CD8-positive, alpha-beta memory T cell (primary cell): ENCODE results near the gene TRPV4. TPM values are rescaled to one million over a fixed set of nuclear protein-coding genes. Genes with fewer than 3 reads are reported as not detected.

ENCODE experiments used
- CTCF ChIA-PET: fragments of 350-600 bp; sonication (Branson Sonifier 250); formaldehyde crosslinking; loops from one replicate; lab custom pipeline; 2021; ENCODE audit warnings: antibody characterized with exemption; lab: Charles Lee
- POLR2A ChIA-PET: fragments of 350-600 bp; sonication (Branson Sonifier 250); formaldehyde crosslinking; loops from one replicate; lab custom pipeline; 2021; ENCODE audit warnings: antibody characterized with exemption; lab: Charles Lee
- DNase-seq, 5 donors: peaks; one replicate each; pipeline versions ENCODE4 v3.0.0 to v3.0.0-alpha.2; 2020 to 2022; ENCODE audit warnings: mixed read lengths in 1 of 5
- H3K27ac ChIP-seq: one replicate; pipeline ENCODE4 v1.7.0; 2013; ENCODE audit warnings: low read depth, mild to moderate bottlenecking, low read length, moderate library complexity
- H3K27me3 ChIP-seq: 2 replicates; pipeline ENCODE4 v1.7.0; 2013; ENCODE audit warnings: low read length, mild to moderate bottlenecking; ENCODE audit not compliant: insufficient read depth, poor library complexity, severe bottlenecking
- H3K36me3 ChIP-seq: 2 replicates; pipeline ENCODE4 v1.7.0; 2013; ENCODE audit warnings: mild to moderate bottlenecking, low read length, moderate library complexity; ENCODE audit not compliant: insufficient read depth
- H3K4me1 ChIP-seq: 2 replicates; pipeline ENCODE4 v1.7.0; 2013; ENCODE audit warnings: mild to moderate bottlenecking, low read length, moderate library complexity; ENCODE audit not compliant: insufficient read depth
- H3K4me3 ChIP-seq: 2 replicates; pipeline ENCODE4 v1.7.0; 2013; ENCODE audit warnings: mild to moderate bottlenecking, low read length
- H3K9me3 ChIP-seq: 2 replicates; pipeline ENCODE4 v1.7.0; 2013; ENCODE audit warnings: mild to moderate bottlenecking, low read length
- H3K27ac Mint-ChIP-seq, 8 donors: one replicate each; pipeline ENCODE4 v1.8.0; 2020 to 2021; ENCODE audit warnings: mixed read lengths in 8 of 8, mild to moderate bottlenecking in 6 of 8, inconsistent platforms in 3 of 8, moderate library complexity in 3 of 8
- H3K27me3 Mint-ChIP-seq, 2 donors: one replicate each; pipeline ENCODE4 v1.8.0; 2020 to 2021; ENCODE audit warnings: mixed read lengths in 2 of 2, mild to moderate bottlenecking in 1 of 2, moderate library complexity in 1 of 2
- H3K36me3 Mint-ChIP-seq, 3 donors: one replicate each; pipeline ENCODE4 v1.8.0; 2020 to 2021; ENCODE audit warnings: mixed read lengths in 3 of 3, inconsistent platforms in 1 of 3, mild to moderate bottlenecking in 1 of 3
- H3K4me1 Mint-ChIP-seq, 3 donors: one replicate each; pipeline ENCODE4 v1.8.0; 2020 to 2021; ENCODE audit warnings: mixed read lengths in 3 of 3, inconsistent platforms in 1 of 3, mild to moderate bottlenecking in 1 of 3
- H3K4me3 Mint-ChIP-seq, 7 donors: one replicate each; pipeline ENCODE4 v1.8.0; 2020 to 2021; ENCODE audit warnings: mixed read lengths in 7 of 7, mild to moderate bottlenecking in 6 of 7, moderate library complexity in 4 of 7, inconsistent platforms in 2 of 7
- H3K9me3 Mint-ChIP-seq, 5 donors: one replicate each; pipeline ENCODE4 v1.8.0; 2020 to 2022; ENCODE audit warnings: mixed read lengths in 5 of 5, mild to moderate bottlenecking in 3 of 5, moderate library complexity in 2 of 5, inconsistent platforms in 1 of 5
- polyA plus RNA-seq: library from polyadenylated mRNA; unstranded; fragments of 300-500 nt; fragmentation: Illumina TruSeq; gene quantifications from one replicate; pipeline ENCODE4 v1.2.3, GENCODE V29; 2021
- total RNA-seq, 2 experiments: library from RNA; stranded (reverse); gene quantifications; one replicate each; pipeline ENCODE4 v1.2.3, GENCODE V29; 2021

Gene TRPV4
- total and polyA plus RNA-seq, 3 experiments from 2014 or later, result not detected

DNA sequence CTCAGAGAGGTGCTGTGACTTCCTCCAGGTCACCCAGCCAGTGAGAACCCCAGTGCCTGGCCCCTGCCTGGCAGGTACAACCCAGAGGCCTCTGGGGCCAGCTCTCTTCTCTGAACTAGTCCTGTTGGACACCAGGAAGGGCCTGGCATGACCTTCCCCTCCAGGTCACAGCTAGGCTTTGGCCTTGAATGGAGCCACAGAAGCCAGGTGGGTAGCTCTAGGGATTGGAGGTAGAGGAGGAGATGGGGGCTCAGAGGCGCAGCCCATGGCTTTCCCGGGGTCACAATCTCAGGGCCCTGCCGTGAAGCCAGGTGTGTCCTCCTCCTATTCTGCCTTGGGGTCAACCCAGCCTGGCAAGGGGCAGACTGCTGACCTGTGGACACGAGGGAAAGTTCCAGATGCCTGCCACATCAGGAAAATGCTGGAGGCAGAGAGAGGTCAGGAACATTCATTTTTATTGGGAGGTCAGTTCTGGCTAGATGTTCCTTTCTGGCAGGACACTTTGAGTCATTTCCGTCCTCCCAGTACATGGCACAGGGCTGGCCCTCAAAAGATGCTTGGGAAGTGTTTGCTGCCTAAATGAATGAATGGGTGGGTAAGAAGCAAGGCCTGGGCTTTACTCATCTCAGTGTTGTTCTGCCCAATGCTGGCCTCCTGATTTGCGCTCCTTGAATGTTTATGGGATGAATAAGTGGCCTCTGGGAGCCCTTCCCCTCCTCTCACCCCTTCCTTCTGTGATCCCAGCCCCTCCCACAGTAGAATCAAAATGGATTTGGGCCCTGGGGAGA, 94.1 kb downstream of the TRPV4 start:
- Mint-ChIP-seq H3K4me1 (no peaks in the 10 kb centered on the region), H3K27me3 (peaks cover 20 to 21% of the 10 kb centered on the region in 2 donors), H3K36me3 (peaks cover 0 to 2% (median 0%) of the 10 kb centered on the region in 3 donors), H3K27ac (peak overlapping the region in 1 of 8 donors; percentile 47), H3K9me3 (no peaks in the 10 kb centered on the region), H3K4me3 (no peak overlapping the region)
- Histone ChIP-seq H3K4me3 (no peak overlapping the region), H3K27me3 (peaks cover 5% of the 10 kb centered on the region), H3K9me3 (no peaks in the 10 kb centered on the region), H3K36me3 (no peaks in the 10 kb centered on the region), H3K27ac (no peak overlapping the region), H3K4me1 (no peaks in the 10 kb centered on the region)
- POLR2A ChIA-PET, result no interaction called here
- CTCF ChIA-PET, result interaction anchor here (1.1 to 1.4 kb wide), 4 partner anchors 10 to 141 kb away, joined by 3 to 10 read pairs (median 4); no protein-coding TSS in a partner anchor
- DNase-seq, result peak in 1 of 5 donors; percentile 21

DNA sequence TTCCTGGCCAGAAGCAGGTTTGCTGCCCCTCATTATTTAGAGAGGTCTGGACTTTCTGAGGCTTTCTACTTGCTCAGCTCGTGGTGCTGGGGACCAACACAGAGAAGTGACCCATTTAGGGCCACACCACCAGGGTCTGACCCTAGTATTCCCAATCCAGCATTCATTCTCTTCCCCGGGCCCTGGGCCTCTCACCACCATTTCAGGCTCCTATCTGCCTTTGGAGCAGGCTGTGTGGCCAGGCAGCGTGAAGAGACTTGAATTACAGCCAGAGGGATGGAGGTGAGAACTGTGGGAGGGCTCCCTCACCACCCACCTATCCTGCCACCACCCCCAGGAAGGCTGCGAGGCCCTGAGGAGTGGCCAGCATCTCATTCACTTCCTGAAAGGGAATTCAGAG, 95.0 kb downstream of the TRPV4 start:
- ChIA-PET POLR2A (no interaction called here), CTCF (no interaction called here)
- Mint-ChIP-seq H3K27ac (no peak overlapping the region), H3K4me3 (no peak overlapping the region), H3K9me3 (no peaks in the 10 kb centered on the region), H3K27me3 (peaks cover 26 to 27% of the 10 kb centered on the region in 2 donors), H3K4me1 (no peaks in the 10 kb centered on the region), H3K36me3 (peaks cover 0 to 2% (median 0%) of the 10 kb centered on the region in 3 donors)
- Histone ChIP-seq H3K36me3 (no peaks in the 10 kb centered on the region), H3K27me3 (peaks cover 5% of the 10 kb centered on the region), H3K4me1 (no peaks in the 10 kb centered on the region), H3K4me3 (no peak overlapping the region), H3K9me3 (no peaks in the 10 kb centered on the region), H3K27ac (no peak overlapping the region)
- peak in 1 of 5 donors; percentile 21 for DNase-seq

DNA sequence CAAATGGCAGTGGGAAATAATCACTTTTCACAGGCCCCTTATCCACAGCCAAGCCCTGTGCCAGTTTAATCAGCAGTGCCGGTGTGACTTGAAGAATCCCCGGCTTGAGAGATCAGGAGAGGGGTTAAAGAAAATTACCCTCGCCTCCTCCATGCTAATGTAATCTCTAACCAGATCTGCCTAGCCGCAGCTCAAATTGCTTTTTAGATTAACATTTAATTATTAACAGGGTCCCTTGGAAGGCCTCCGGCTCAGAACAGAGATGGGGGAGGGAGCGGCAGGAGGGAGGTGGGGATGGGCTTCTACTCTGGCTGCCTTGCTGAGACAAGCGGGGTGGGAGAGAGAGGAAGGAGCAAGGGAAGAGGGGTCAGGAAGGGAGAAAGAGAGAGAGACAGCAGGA, 95.6 kb downstream of the TRPV4 start:
- Histone ChIP-seq H3K36me3 (no peaks in the 10 kb centered on the region), H3K27me3 (peaks cover 5% of the 10 kb centered on the region), H3K27ac (no peak overlapping the region), H3K9me3 (no peaks in the 10 kb centered on the region), H3K4me3 (no peak overlapping the region), H3K4me1 (no peaks in the 10 kb centered on the region)
- Mint-ChIP-seq H3K9me3 (no peaks in the 10 kb centered on the region), H3K4me3 (no peak overlapping the region), H3K4me1 (no peaks in the 10 kb centered on the region), H3K27ac (no peak overlapping the region), H3K27me3 (peaks cover 30 to 32% of the 10 kb centered on the region in 2 donors), H3K36me3 (peaks cover 0 to 4% (median 2%) of the 10 kb centered on the region in 3 donors)
- POLR2A ChIA-PET, result no interaction called here
- peak in 1 of 5 donors; percentile 11 for DNase-seq
- CTCF ChIA-PET, result no interaction called here

DNA sequence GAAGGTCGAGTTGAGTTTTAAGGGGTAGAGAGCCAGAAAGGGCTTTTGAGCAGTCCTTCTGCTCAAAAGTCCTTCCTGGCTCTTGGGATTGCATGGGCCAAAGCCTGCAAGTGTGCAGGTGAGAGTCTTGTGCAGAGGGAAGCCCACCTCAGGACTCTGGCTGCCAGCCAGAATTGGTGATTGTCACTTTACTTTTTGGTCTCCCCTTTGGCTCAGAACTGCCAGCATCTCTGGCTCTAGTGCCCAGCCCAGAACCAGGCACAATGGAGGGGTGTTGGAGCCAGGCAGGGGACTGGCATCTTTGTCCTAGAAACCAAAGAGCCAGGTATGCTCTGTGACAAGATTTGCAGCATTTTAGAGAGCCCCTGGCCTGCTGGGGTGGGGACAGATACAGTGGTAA, 96.1 kb downstream of the TRPV4 start:
- Histone ChIP-seq H3K27me3 (peaks cover 5% of the 10 kb centered on the region), H3K27ac (no peak overlapping the region), H3K9me3 (no peaks in the 10 kb centered on the region), H3K4me1 (no peaks in the 10 kb centered on the region), H3K36me3 (no peaks in the 10 kb centered on the region), H3K4me3 (no peak overlapping the region)
- H3K4me3 Mint-ChIP-seq, result no peak overlapping the region
- DNase-seq, result peak in 1 of 5 donors; percentile 33
- peaks cover 30 to 32% of the 10 kb centered on the region in 2 donors for H3K27me3 Mint-ChIP-seq
- peaks cover 0 to 4% (median 2%) of the 10 kb centered on the region in 3 donors for H3K36me3 Mint-ChIP-seq
- no peak overlapping the region for H3K27ac Mint-ChIP-seq
- no peaks in the 10 kb centered on the region for H3K9me3 Mint-ChIP-seq
- CTCF ChIA-PET, result no interaction called here
- POLR2A ChIA-PET, result no interaction called here
- no peaks in the 10 kb centered on the region for H3K4me1 Mint-ChIP-seq

DNA sequence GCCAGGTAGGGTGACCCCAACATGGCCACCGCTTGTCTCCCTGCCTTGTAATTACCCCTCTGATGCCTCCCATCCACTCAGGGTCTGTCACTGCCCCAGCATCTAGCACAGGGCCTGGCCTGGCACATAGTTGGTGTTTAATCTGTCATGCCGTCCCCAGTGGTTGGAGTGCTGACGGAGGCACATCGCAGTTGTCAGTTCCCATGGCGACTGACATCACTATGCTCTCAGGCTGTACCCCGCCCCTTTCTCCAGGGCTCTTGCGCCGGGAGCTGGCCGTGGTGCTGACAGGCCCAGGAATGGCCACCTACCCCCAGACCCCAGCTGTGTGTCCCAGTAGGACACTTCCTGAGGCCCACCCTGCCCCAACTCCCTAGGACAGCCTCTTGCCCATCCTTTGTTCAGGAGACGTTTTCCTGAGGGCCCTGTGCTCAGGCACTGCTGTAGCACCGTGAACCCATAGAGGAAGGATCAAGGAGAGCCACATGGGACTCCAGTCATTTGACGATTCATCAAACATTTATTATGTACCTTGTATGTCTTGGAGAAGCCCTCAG, 96.6 kb downstream of the TRPV4 start:
- CTCF ChIA-PET, result no interaction called here
- POLR2A ChIA-PET, result no interaction called here

DNA sequence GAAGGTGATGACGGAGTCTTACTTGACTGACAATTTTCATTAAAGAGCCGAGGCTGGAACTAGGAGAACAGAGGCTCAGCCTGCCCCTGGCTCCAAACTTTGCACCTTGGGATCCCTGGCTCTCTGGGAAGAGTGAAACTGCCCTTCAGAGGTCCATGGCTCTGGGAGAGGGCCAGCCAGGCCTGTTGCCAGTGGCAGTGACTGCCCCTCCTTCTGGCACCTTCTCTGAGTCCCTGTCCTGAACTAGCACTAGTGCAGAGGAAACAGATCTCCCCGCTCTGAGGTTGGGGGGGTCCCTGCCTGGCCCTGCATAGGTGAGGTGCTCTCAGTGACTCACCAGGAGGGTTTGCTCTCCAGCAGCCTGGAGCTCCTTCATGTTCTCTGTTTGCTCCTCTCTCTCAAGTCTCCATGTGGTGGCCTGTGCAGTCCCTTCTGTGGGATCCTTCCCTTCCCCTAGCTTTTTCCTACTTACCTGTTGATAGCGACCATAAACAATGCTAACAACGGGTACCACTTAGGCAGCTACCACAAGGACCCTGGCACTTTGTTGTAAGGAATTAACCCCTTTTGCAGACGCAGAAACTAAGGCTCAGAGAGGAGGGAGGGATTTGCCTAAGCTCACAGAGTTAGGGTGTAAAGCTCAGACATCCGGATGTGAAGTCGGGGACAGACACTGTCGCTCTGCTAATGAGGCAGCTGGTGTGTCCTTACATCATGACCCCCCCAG, 97.2 kb downstream of the TRPV4 start:
- Mint-ChIP-seq H3K27ac (peak overlapping the region in 1 of 8 donors; percentile 4), H3K9me3 (no peaks in the 10 kb centered on the region), H3K36me3 (peaks cover 0 to 4% (median 2%) of the 10 kb centered on the region in 3 donors), H3K4me3 (no peak overlapping the region), H3K4me1 (no peaks in the 10 kb centered on the region), H3K27me3 (peaks cover 27 to 32% of the 10 kb centered on the region in 2 donors)
- Histone ChIP-seq H3K4me3 (no peak overlapping the region), H3K9me3 (no peaks in the 10 kb centered on the region), H3K36me3 (no peaks in the 10 kb centered on the region), H3K4me1 (no peaks in the 10 kb centered on the region), H3K27me3 (peaks cover 5% of the 10 kb centered on the region), H3K27ac (no peak overlapping the region)
- ChIA-PET POLR2A (no interaction called here), CTCF (no interaction called here)
- DNase-seq, result peak in 1 of 5 donors; percentile 17

More for the DNA sequence above, 96.6 kb downstream of the TRPV4 start:
- Histone ChIP-seq H3K9me3 (no peaks in the 10 kb centered on the region), H3K4me3 (no peak overlapping the region), H3K36me3 (no peaks in the 10 kb centered on the region), H3K4me1 (no peaks in the 10 kb centered on the region), H3K27me3 (peaks cover 5% of the 10 kb centered on the region), H3K27ac (no peak overlapping the region)
- no peaks in the 10 kb centered on the region for H3K9me3 Mint-ChIP-seq
- no peak overlapping the region for H3K27ac Mint-ChIP-seq
- peaks cover 30 to 32% of the 10 kb centered on the region in 2 donors for H3K27me3 Mint-ChIP-seq
- no peaks in the 10 kb centered on the region for H3K4me1 Mint-ChIP-seq
- no peak overlapping the region for H3K4me3 Mint-ChIP-seq
- H3K36me3 Mint-ChIP-seq, result peaks cover 0 to 4% (median 2%) of the 10 kb centered on the region in 3 donors
- peak in 1 of 5 donors; percentile 46 for DNase-seq

DNA sequence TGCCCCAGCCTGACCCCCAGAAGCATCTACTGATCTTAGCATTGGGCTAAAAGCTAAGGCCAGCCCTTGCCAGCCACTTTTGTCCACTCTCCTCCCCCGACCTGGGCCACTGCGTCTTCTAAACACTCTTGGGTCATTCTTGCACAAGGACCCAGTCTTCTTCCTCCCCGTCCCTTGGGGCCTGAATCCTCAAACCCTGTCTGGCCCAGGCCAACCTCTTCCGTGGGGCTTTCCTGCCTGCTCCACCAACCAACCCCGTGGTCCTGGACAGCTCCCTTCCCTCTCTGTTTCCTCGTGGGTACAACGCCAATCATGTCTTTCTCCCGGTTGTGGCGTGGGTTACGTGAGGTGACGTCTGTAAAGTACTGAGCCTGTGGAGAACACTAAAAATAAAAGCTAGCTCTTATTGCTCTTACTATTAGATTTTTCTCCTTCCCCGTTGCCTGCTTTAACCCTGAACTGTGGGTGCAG, 98.1 kb downstream of the TRPV4 start:
- DNase-seq, result peak in 1 of 5 donors; percentile 30
- Histone ChIP-seq H3K4me1 (no peaks in the 10 kb centered on the region), H3K4me3 (no peak overlapping the region), H3K27me3 (peaks cover 5% of the 10 kb centered on the region), H3K27ac (no peak overlapping the region), H3K36me3 (no peaks in the 10 kb centered on the region), H3K9me3 (no peaks in the 10 kb centered on the region)
- Mint-ChIP-seq H3K36me3 (peaks cover 0 to 4% (median 2%) of the 10 kb centered on the region in 3 donors), H3K4me1 (no peaks in the 10 kb centered on the region), H3K27me3 (peaks cover 23 to 30% of the 10 kb centered on the region in 2 donors), H3K27ac (no peak overlapping the region), H3K4me3 (no peak overlapping the region), H3K9me3 (no peaks in the 10 kb centered on the region)
- ChIA-PET CTCF (no interaction called here), POLR2A (no interaction called here)
